DND-41 (cell line): ENCODE measurements around the gene ARSG.

Experiments
- EZH2 ChIP-seq: IDR thresholded peaks from 3 replicates; pipeline ENCODE4 v1.6.1; 2012; ENCODE audit warnings: borderline replicate concordance, low read depth, mild to moderate bottlenecking, moderate library complexity, low read length, inconsistent platforms; ENCODE audit not compliant: severe bottlenecking
- TF ChIP-seq, protein P1 (sequence below): IDR thresholded peaks from 2 replicates; pipeline ENCODE4 v1.5.1; 2012; ENCODE audit warnings: borderline replicate concordance, low read length, moderate library complexity, mild to moderate bottlenecking; ENCODE audit not compliant: poor library complexity, severe bottlenecking; ENCODE audit errors: extremely low read depth

DNA sequence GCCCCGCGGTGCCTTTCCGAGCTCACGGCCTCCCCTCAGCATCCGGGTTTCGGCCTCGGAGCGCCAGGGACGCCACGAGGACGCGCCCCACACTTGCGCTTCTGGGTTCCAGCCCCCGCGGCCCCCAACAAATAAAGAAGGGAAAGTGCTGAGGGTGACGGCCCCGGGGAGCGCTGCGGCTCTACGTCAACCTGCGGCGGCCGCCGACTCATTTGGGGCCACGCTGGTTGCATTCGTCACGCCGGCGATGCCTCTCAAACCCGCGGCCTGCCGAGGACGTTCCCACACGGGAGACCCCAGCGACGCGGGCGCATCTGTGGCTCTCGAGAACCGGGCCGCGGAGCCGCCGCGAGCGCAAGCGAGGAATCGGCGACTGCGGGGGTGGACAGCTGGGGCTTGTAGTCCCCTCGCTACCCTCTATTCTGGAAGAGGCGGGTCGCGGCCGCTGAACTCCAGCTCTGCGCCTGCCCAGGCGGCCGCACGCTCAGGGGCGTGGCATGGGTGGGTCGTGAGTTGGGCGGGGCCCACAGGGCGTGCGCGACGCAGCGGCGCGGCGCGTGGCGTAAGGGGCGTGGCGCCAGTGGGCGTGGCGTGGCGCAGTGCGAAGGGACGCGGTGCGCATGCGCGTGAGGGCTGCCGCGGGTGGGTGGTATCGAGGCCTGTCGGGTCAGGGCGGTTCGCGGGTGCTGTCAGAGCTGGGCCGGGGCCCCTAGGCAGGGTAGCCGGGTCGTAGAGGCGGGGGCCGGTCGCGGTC lies 43.7 kb upstream of the ARSG start, which contains the start of gene AMZ2:
- TF ChIP-seq, protein P1, sequence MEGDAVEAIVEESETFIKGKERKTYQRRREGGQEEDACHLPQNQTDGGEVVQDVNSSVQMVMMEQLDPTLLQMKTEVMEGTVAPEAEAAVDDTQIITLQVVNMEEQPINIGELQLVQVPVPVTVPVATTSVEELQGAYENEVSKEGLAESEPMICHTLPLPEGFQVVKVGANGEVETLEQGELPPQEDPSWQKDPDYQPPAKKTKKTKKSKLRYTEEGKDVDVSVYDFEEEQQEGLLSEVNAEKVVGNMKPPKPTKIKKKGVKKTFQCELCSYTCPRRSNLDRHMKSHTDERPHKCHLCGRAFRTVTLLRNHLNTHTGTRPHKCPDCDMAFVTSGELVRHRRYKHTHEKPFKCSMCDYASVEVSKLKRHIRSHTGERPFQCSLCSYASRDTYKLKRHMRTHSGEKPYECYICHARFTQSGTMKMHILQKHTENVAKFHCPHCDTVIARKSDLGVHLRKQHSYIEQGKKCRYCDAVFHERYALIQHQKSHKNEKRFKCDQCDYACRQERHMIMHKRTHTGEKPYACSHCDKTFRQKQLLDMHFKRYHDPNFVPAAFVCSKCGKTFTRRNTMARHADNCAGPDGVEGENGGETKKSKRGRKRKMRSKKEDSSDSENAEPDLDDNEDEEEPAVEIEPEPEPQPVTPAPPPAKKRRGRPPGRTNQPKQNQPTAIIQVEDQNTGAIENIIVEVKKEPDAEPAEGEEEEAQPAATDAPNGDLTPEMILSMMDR: no peak
- no peak for TF ChIP-seq EZH2
